DMS53 treated with DMSO at 0.1 percent for 48 hours (cell line): ENCODE measurements around the gene HADH.
A peak's percentile ranks its signal among the peaks of the same experiment; 100 is the strongest.
"Not testable (repeated sequence)": the region's sequence is repeated elsewhere in the genome, so short reads cannot be mapped to it uniquely, and the experiment has no call there.

ENCODE experiments used
- DNase-seq: peaks from one replicate; lab custom pipeline; 2025; ENCODE audit not compliant: unreplicated experiment; lab: John Stamatoyannopoulos, UW

Gene HADH

DNA sequence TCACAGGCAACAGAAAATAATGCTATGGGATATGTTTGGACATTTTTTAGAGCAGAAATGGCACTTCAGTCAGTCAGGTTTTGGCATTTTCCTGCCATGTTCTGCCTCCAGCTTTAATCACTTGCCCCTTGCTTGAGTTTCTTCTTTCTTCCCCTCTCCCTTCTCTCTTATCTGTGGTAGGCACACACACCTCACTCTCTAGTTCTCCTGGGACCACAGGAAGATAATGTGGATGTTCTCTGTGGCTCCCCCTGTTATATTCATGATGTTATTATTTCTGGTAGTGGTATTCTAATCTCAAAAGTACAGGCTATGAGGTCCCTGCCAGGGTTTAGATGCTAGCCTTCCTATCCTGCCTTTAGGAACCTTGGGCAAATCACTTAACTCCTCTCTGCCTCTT lies 5.2 kb downstream of the HADH start:
- no peak for DNase-seq

DNA sequence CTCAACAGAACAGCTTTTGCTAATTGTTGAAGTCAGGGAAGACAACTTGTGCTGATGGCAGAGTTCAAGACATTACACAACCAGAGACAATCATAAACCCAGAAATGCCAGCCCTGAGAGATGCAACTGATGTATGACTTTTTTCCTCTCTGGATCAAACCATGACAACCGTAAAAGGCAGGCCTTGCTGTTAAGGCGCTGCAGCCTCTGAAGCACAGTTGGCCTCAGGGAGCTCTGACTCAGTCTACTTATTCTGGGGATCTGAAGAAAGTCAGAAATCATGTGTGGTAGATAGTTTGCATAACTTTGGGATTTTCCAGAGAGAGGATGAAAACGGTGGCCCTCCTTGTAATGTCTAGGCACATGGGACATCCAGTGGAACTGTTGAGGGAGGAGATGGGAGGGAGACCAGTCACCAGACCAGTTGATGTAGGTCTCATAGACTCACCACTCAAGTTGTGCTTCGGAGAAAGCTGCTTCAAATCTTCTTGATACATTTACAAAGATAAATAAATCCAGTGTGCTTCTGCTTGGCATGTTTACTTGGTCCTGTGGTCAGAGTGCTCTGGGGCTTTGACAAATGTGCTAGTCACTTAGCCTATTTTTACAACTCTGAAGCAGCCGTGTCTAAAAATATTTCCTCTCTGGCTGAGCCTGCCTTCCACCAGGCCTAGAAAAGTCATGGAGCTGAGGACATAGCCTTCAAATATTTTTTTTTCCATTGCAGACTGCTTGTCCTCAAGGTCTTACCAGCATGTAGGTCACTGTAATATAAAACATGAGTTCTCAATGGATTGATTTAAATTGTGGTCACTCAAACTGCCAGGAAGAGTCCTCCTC lies 7.5 kb downstream of the HADH start:
- DNase-seq, result no peak

DNA sequence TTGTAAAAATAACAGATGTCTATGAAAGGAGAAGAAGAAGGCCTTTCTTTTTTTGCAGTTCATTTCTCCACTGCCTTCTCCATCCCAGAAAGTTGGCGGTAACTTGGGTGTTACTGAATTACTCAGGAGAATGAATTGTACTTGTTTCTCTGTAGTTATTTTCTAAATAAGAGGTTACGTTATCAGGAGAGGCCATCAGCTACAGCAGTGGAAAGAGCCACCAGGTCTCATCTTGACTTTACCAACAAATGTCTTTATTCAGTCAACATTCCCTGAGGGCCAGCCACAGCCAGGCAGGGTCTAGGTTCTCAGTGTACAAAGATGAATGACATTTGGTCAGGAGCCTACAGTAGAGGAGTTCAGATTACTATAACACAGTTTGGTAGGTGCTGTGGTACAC lies 8.1 kb downstream of the HADH start:
- no peak for DNase-seq

DNA sequence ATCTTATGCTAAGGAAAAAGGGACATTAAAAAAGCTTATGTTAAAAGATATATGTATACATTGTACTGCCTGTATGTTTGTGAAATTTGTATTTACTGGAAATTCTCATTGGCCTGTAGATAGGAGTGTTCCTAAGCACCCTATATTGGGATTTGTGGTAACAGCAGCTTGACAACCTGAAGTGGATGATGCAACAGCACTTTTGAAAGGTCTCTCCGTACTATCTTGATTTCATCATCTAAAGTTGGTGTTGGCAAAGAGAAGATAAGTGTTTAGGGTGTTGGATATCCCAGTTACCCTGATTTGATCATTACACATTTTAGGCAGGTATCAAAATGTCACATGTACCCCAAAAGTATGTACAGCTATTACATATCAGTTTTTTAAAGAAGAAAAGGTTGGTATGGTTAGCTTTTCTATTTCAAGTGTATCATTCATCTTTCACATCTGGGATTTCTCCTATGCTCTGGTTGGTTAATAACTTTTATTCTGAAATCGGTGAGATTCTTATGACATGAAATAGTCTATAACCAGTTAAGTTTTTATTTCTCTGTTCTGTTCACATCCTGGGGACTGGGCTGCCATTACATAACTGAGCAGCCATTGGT lies 10.3 kb downstream of the HADH start:
- DNase-seq, result no peak

DNA sequence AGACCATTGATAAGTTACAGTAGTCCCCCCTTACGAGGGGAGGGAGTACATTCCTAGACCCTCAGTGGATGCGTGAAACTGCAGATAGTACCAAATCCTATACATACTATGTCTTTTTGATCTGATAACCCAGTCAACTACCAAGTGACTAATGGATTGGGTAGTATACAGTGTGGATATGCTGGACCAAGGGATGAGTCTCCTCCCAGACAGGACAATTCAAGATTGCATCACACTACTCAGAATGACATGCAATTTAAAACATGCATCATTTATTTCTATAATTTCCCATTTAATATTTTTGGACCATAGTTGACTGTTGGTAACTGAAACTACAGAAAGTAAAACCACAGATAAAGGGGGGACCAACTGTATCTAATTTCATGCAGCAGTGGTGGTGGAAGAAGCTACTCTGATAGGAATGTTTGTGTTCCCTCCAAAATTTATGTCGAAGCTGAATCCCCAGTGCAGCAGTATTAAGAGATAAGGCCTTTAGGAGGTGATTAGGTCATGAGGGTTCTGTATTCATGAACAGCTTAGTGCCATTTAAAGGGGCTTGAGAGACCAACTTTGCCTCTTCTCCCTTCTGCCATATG lies 11.9 kb downstream of the HADH start:
- no peak for DNase-seq

DNA sequence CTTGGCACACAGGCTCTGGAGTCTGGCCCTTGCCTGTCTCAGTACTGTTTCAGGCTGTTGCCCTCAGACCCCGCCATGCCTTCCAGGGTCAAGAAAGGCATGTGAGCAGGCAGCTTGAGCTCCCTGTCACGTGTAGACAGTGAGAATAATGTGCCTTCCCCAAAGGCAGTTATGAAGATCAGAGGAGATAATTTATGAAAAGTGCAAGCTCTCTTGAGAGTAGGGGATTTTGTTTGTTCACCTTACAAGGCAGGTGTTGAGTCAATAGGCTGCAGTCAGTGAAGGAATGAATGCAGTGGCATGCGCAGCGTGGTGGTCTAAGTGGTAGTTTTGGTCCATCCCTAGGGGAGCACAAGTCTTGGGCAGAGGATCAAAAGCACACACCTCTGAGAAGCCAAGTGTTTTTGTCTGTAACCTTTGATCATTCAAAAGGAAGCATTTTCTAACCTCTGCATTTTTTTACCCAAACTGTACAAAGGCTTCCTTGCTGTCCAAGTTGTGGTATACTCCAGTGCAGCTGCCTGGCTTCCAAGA lies 14.4 kb downstream of the HADH start:
- DNase-seq, result no peak

DNA sequence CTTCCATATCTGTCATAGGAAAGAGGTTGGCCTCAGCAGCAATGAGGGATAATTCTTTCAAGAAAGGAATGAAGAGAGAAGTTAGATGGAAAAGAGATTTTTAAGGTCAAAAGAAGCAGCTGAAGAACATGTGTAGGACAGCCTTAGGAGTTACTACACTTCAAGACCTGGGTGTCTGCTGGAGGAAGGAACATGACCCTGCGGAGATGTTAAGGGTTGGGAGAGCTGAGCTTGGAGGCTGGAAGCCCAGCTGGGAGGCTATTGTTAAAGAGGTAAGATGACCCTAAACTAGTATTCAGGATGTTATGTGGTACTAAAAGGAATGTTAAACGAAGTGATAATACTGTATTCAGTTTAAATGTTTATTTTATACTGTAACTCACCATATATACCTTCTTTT lies 15.0 kb downstream of the HADH start:
- no peak for DNase-seq

DNA sequence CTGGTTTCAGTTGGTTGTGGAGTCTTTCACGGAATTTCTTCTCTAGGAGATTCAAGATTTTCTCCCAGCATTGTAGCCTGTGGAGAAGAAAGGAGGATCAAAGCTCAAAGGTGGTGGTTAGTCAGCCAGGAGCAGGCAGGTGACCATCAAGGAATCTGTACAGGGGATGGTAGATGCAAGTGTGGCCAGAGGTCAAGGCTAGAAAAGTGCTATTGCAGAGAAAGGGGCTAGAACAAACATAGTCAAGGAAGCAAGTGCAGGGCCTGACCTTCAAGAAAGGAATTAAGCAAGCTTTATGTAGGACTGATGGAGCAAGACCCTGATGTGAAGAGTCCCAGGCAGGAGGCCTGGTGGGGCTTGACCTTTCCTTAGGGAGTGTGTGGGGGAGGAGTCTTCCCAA lies 16.1 kb downstream of the HADH start:
- no peak for DNase-seq

DNA sequence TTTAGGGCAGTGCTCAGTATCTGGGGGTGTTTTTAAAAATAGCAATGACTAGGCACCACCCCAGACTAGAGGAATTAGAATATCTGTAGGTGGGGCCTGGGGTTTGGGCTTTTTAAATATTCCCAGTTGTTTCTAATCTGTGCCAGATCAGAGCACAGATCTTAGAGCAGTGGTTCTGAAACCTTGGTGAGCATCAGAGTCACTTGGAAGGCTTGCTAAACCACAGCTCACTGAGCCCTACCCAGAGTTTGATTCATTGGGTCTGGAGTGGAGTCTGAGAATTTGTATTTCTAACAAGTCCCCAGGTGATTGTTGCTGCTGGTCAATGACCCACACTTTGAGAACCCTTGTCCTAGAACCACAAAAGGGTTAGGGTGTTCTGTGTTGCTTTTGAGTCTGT lies 16.7 kb downstream of the HADH start:
- DNase-seq, result no peak

DNA sequence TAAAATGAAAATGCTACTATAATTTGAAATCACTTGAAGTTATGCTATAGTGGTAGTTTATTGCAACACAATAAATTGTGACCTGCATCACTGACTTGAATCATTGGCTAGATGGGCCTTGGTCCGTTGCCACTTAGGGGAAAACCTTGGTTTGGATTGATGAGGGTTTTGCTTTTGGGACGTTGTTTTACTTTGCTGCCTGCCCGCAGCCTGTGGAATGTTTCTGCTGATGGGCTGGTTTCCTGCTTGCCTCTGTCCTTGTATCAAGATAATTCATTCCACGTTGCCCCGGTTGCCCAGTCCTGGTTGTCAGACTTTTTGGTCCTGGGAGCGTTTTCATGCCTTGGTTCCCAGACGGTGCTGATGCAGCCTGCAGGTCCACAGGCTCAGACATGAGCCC lies 18.3 kb downstream of the HADH start:
- no peak for DNase-seq

DNA sequence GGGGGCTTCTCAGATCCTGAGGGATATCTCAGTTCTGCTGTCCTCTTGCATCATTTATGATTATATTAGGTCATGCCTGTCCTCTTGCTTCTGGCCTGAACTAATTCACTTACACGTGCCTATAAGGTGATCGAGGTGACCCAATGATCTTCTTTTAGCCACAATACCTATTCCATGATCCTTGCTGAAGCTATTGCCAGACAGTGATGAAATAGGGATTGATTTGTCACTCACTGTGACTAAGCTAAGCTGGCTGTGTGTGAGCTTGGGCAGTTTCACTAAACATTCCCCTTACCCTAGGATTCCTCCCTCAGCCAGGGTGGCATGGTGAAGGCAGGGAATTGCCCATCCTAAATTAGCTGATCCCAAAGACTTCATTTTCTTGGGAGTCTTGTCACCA lies 19.0 kb downstream of the HADH start:
- DNase-seq, result no peak

DNA sequence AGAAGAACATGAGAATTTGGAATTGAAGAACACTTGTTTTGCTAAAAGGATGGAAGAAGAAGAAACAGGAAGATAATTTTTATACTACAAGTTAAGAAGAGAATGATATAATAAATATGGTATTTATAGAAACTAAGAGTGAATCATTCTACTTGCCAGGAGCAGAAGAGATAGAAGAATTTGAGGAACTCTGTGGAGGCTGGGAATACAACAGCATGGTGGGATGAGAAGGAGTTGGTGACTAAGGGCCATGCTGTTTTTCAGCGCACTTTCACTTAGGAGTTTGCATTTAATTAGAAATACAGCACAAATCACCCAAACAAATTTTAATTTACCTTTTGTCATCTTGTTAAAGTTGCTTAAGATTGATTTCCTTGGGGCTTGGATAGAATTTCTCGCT lies 20.5 kb downstream of the HADH start:
- no peak for DNase-seq

DNA sequence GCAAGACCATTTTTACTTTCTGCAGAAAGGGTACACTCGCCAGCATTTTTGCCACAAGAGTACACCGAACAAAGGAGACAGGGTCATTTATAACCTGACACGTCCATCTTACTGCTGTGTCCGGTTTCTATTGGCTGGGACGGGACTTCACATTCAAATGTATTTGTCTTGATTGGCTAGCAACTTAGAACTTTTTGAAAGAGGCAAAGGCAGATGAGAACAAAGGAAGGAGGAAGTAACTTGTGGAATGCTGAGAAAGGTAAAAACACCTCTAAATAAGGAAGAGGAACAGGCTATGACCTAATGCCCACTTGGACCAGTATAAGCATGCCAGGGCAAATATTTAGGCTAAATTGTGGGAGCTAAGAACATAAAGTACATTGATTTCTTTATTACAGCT lies 22.7 kb downstream of the HADH start:
- DNase-seq, result not testable (repeated sequence)

DNA sequence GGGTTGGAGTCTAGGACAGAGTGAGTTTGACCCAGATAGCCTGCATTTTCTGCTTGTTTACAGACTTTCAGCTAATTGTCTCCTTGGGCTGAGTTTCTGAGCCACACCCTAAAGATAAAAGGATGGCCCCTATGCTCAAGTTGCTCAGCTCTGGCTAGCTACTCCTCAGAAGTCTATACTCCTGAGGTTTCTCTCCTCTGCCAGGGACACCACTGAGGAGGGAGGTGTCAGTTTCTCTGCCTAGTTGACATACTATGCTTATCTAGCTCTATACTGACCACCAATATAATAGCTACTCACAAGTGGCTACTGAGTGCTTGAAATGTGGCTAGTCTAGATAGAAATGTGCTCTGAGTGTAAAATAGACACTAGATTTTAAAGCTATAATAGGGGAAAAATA lies 23.6 kb downstream of the HADH start:
- no peak for DNase-seq

DNA sequence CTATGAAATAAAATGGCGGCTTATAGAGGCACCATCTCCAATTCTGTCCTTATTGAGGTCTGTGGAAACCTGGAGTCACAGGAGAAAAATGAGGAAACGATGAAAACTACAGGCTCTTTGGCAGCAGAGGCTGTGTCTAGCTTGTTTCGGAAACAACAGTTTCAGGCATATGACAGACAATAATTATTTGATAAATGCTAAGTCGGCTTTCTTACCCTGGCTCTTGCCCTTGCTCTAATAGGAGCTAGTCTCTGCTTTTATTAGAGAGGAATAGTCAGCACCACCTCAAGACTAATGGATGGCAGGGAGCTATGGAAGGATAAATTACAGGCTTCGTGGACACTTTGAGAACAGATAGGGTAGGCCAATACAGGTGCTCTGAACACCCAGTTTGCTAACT lies 24.3 kb downstream of the HADH start:
- no peak for DNase-seq

DNA sequence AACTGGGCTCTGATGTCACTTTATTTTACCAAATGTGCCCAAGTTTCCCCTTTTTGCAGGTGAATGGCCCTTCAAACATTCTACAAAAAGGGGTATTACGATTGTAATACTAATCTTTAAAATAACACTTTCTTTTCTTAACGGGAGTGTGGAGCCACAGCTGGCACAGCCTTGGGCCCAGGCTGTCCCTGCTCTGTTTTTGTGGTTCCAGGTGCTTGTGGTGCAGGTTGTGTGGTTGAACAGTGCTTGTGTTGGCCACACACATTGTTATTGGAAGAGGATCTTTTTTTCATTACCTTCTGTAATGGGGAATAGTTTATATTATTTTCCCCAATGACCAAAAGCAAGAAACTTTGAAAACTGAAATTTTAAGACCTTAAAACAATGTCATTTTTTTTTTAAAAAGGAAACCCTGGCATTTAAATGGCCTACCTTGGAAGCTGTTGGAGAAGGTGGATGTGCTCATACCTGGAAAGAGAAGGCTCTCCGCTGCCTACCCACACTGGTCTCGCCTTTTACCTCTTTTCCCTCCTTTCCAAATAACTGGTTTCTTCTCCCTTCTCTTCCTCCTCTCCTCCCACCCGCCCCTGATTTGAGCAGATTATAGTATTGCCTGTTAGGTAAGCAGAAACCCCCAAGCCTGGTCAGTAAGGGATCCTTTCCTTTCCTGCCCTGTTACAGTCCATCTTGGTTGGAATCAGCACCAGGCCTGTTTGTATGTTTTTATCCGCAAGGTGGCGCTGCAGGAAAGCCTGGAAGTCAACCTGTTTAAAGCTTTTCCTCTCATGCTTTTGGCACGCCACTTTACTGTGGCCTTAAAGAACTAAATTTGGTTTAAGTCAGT lies 28.6 kb downstream of the HADH start:
- peak; percentile 34 for DNase-seq

DNA sequence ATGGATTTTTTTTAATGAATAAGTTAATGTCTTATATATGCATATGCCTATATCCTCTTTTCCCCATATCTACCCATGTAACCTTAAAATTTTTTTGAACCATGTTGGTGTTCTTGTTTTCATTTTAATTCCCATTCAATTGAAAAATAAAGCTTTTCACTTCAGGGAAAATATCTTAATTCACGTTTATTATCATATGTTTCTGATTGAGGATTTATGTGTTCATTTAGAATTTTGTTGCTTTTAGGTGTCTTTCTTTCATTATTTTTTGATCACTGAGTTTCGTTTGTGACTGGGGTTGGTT lies 29.1 kb downstream of the HADH start:
- no peak for DNase-seq

DNA sequence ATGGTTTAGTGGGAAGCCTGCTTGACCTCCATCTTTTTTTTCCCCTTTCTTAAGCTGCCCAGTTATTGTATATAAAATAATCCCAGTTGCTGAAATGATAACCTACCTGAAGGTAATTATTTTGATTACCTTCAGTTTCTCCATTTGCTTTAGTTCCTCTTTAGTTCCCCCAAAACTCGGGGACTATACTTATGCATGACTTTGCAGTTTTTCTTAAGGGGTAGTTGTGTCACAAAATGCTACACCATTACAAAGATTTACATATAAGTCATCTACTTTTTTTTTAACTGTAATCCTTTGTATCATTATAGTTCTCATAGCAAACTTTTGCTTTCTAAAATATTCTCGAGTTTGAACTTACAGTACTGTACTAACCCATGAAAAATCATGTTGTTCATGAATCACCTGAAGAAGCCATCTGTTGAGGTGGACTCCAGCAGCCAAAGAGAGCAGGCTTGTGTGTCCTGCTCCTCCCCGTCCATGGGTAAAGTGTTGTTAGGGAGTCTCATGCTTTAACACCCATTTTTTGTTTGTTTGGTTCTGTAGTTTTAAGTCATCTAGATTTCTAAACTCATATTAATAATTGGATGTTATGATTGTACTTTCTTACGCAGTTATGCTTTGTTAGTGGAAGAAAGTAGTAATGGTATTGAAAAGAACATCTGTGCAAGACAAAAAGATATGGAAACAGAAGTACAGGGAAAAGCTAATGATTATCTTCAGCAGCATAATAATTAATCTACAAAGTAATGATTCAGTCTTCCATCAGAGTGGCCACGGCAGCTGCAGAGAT lies 34.6 kb downstream of the HADH start:
- no peak for DNase-seq

DNA sequence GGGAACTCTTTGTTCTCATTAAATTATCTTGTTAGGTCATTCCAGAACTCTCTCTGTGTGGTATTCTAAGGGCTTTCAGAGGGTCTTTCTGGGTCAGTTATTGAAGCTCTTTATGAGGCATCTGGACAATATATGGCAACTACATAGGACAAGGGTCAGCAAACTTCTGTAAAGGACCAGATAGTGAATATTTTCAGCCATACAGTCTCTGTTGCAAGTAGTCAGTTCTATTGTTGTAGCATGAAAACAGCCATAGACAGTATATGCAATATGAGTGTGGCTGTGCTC lies 35.1 kb downstream of the HADH start:
- DNase-seq, result no peak

DNA sequence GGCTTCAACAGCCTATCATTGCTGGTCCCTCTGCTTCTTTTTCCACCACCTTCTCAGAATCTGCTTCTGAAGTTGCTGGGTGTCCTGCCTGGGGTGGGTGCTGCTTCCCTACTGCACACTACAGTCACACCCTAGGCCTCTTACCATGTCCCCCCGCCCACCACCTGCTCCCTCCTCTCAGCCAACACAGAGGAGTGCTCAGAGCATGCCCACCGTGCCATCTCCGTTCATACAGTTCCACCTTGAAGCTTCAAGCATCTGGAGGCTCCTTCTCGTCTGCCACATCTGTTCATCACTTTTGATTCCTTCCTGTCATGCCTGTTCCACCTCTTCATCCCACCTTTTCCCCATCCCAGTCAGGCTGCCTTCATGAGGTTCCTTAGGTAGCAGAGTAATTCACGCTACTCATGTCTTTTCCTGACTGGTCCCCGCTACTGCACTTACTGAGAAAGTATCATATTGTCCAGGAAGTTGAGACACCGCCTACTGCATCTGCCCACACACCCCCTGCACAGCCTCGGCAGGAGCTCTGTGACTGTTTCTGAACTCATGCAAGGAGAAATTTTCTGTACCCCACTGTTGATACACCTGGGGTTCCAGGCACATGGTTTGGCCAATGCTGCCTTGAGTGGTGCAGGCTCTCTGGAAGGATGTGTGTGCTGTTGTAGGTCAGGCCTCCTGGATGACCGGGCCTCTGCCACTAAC lies 39.5 kb downstream of the HADH start:
- no peak for DNase-seq
